NCI-H526 (cell line): ENCODE data around the gene NECAB2.

Experiments
- DNase-seq, 2 experiments: peaks; one replicate each; lab custom pipeline; 2025; lab: John Stamatoyannopoulos, UW

The NECAB2 gene

GRCh38 chr16:83992624-83993023 lies 24.6 kb downstream of the NECAB2 start:
- DNase-seq, result no peak

DNA sequence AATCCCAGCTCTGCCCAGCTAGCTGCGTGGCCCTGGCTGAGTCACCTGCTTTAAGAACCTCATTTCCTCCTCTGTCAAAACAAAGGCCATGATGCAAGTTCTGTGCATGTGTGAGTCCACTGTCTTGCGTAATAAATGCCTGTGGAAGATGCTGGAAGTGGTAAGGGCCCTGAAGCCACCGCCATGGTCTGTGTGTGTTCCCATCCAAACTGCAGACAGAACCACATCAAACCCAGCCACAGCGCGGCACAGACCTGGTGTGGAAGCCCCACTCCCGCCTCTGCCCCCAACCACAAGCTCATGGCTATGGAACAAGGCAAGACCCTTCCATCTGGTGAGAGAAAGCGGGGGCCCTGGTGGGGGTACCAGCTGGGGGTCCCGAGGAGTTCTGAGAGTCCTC lies 26.0 kb downstream of the NECAB2 start:
- no peak for DNase-seq

DNA sequence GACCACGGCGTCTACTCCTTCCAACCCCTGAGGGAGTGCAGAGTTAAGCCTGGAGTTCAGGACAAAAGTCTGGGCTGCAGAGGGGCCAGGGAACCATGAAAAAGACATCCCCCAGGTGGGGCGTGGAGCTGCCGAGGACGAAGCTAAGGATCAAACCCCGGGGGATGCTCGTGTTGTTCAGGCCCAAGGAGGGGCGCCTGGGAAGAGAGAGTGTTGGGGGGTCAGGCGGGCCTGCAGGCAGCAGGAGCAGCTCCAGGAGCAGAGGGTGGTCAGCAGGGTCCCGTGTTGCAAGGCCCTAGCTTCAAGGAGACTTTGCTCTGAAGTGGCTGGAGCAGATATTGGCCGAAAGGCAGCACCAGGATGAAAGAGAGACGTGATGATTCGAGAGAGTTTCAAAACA lies 26.7 kb downstream of the NECAB2 start:
- DNase-seq, result no peak

GRCh38 chr16:83995754-83996153 lies 27.7 kb downstream of the NECAB2 start:
- DNase-seq, result peak; percentile 50 to 70

DNA sequence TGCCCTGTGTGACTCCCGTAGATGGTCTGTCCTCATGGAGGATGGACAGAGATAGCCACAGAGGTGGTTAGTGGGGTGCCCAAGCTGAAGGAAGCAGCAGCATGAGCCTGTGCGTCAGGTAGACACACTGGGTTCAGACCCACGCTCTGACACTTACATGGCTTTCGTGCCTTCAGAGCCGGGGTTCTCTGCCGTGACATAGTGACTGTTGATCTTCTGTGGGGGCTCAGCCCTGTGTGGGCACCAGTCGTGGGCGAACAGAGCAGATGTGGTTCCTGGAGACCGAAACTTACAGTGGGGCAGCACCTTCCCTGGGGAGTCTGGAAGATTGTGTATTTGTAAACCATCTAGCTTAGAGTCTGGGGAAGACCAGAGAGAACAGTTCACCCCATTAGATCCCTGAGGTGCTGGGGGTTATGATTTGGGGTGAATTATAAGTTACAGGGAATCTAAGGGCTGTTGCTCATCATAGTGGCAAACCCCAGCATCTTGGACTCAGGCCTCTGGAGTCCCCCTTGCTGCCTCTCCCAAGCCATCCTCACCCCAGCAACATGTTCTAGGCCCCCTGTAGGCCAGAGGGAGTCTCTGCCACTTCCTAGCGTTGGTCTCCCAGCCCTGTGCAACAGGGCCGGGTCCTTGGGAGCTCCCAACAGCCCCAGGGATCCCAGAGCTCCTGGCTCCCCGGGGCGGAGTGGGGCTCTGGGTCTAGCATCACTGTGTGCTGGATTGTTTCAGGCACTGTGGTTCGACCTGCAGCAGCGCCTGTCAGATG lies 28.6 kb downstream of the NECAB2 start:
- no peak for DNase-seq

DNA sequence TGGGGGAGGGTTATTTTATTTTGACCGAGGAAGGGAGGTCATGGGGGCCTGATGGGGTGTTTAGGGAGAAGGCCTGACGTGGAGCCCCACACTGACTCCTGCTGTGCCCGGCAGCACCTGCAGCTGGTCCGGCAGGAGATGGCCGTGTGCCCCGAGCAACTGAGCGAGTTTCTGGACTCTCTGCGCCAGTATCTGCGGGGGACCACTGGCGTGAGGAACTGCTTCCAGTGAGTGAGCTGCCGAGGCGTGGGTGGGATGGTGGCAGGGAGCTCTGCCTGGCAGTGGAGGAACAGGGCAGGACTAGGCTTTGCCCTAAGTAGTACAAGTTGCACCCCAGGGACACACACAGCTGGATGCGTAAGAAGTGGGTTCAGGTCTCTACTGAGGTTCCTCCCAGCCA lies 30.0 kb downstream of the NECAB2 start:
- DNase-seq, result no peak

DNA sequence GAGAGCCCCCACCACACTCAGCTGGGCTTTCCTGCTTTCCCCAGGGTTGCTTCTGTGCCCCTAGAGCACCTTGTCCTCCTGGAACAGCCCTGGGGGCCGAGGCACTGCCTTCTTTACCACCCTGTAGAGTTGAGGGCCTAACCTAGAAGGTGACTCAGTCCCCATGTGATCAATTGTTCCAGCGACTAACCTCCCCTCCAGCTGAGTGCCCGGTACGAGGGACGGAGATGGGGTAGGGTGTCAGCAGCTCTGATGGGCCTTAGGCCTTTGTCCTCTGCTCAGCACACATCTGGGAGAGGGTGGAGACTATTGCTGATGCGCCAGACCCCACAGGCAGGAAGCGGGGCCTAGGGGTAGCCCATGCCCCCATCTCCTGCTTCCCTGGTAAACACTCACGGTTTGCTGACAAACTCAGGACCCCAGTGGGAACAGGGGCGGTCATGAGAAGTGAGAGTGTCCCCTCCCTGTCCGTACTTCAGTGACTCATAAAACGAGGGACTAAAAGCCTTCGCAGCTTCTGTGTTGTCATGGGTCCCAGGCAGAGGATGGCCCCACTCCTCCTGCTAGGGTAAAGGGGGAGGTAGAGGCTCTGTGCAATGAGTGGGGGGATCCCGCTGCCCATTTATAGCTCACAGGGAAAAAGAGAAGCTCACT lies 33.1 kb downstream of the NECAB2 start:
- no peak for DNase-seq

DNA sequence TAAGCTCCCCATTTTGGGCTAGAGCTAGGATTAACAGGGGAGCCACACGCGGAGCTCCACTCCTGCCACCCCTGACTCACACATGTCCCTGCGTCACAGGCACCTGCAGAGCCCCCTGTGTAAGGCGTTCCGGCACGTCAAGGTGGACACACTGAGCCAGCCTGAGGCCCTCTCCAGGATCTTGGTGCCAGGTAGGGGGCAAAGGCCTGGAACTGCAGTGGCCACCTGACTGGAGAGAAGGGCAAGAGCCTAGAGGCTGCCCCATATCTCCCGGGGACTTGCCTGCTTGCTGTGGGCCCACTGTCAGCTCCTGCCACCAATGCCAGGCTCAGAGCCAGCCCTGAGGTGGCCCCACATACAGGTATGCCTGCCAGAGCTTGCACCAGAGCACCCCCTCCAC lies 33.7 kb downstream of the NECAB2 start:
- DNase-seq, result no peak

GRCh38 chr16:84003038-84003437 lies 35.0 kb downstream of the NECAB2 start:
- no peak for DNase-seq

DNA sequence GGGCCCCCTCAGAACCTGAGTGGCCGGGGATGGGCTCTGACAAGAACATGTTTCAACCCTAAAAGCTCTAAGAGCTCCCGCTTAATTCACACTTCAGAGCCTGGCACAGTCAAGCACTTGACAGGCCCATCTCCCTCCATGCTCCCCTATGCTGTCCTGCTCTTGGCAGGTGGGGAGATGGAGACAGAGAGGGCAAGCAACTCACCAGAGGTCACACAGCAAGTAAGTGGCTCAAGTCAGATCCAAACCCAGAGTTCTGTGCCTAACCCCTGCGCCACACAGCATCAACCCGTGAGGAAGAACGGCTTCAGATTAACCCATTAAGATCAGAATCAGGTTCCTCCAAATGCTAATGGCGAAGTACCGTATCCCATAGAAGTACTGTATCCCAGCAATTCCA lies 36.4 kb downstream of the NECAB2 start:
- DNase-seq, result no peak

DNA sequence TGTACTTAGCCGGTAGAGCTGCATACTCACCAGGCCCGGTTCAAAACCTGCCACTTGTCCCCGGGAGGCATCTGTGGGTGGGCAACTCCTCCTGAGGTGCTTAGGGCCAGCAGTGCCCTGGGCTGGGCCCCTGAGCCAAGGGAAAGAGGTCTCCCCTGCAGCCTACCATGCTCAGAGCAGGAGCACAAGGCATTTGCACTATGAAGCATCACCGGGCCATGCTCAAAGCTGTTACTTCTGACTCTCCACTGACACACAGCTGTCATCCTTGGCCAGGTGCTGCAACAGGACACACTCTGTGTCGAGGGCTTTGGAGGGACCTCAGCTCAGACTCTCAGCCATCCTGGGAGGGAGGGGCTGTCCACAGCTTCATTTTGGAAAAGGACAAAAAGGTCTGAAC lies 37.3 kb downstream of the NECAB2 start:
- no peak for DNase-seq

DNA sequence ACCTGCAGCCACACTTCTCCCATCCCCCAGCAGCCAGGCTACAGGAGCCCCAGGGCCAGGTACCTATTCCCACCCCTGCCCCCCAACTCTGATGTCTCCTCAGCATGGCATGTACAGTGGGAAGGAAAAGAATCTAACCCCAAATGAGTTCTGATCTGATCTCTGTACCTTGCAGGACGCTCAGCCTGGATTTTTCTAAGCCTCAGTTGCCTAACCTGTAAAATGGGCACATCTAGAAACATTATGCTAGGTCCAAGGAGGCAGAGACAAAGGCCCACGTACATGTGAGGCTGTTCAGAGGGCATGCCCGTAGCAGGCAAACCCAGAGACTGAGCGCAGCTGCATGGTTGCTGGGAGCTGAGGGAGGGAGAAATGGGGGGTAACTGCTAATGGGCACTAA lies 39.5 kb downstream of the NECAB2 start:
- no peak for DNase-seq

- DNase-seq, result no peak
Observed at GRCh38 chr16:84007965-84008364, 39.9 kb downstream of the NECAB2 start.

DNA sequence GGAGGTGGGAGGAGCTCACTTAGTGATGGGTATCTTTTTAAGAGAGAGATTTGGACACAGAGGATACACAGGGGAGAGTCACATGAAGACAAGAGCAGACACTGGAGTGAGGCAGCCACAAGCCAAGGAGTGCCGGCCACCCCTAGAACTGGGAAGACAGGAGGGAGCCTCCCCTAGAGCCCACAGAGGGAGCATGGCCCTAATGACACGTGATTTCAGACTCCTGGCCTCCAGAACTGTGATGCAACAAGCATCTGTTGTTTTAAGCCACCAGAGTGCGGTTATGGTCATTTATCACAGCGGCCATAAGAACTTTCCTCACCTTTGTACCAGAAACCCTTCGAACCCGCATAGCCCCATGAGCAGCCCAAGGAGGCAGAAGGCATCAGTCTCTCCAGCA lies 41.2 kb downstream of the NECAB2 start:
- DNase-seq, result no peak

GRCh38 chr16:84013787-84014569 lies 45.9 kb downstream of the NECAB2 start:
- peak; percentile 99 for DNase-seq

- no peak for DNase-seq
Observed at GRCh38 chr16:84014570-84015327, 46.7 kb downstream of the NECAB2 start.

DNA sequence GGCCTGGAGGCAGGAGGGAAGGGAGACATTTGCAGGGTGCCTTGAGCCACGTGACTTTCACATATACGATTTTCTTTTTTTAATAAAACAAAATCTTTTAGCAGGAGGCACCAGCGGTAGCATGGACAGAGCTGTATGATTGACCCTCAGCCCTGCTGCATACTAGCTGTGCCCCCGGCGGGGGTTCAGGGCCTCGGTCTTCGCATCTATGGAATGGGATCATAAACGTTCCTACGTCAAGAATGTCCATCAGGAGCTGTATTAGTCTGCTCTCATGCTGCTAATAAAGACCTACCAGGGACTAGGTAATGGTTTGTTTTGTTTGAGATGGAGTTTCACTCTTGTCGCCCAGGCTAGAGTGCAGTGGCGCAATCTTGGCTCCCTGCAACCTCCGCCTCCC lies 47.4 kb downstream of the NECAB2 start:
- DNase-seq, result no peak

- DNase-seq, result no peak
Observed at GRCh38 chr16:84016477-84016876, 48.4 kb downstream of the NECAB2 start.

DNA sequence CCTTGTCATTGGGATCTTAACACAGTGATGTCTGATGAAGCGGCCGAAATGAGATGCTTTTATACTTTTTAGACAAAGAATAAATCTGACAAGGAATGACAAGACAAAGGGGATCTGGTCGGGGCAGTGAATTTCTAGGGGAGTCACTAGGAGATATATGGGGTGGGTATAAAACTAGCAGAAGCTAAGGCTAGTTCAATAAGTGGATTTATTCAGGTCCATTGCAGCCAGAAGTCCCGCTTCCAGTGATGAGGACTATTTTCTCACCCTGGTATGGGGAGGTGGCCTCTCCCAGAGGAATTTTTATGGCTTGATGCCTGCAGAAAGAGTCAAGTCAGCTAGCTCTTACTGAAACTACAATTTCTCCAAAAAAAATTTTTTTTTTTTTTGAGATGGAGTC lies 50.7 kb downstream of the NECAB2 start:
- DNase-seq, result no peak

- DNase-seq, result no peak
Observed at GRCh38 chr16:84020353-84020752, 52.3 kb downstream of the NECAB2 start.

DNA sequence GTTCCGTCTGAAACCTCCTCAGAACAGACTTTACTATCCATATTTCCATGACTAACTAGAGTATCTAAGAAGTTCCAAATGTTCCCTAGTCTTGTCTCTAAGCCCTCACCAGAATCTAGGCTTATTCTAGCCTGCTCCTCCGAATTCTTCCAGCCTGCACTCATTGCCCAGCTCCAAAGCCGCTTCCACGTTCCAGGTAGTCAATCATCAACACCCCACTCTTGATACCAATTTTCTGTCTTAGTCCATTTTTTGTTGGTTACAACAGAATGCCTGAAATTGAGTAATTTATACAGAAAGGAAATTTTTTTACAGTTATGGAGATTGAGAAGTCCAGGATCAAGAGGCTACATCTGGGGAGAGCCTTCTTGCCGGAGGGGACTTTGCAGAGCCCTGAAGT lies 53.4 kb downstream of the NECAB2 start:
- DNase-seq, result no peak

- DNase-seq, result no peak
Observed at GRCh38 chr16:84022644-84023043, 54.6 kb downstream of the NECAB2 start.
